WTC11 (cell line): ENCODE data around the gene MORN4. TPM values are rescaled to one million over a fixed set of nuclear protein-coding genes. Genes with fewer than 3 reads are reported as not detected.

ENCODE experiments used
- ATAC-seq: fragments of 200-7000 bp; cut with Tn5 transposase; 2 replicates; pipeline ENCODE4 v1.10.0; 2021; ENCODE audit warnings: mild to moderate bottlenecking, moderate library complexity
- CTCF ChIA-PET: fragments of 300-600 bp; sonication (Branson Sonifier 250); formaldehyde crosslinking; loops from one replicate; lab custom pipeline; 2021; ENCODE audit warnings: antibody characterized with exemption; lab: Charles Lee
- POLR2A ChIA-PET: fragments of 350-600 bp; sonication (Branson Sonifier 250); formaldehyde crosslinking; loops from one replicate; lab custom pipeline; 2021; ENCODE audit warnings: antibody characterized with exemption; lab: Charles Lee
- DNase-seq: peaks from one replicate; pipeline ENCODE4 v3.0.0; 2021; ENCODE audit warnings: low spot score
- H3K27ac Mint-ChIP-seq: 2 replicates; pipeline ENCODE4 v1.8.0; 2021; ENCODE audit warnings: mixed read lengths
- H3K27me3 Mint-ChIP-seq: 2 replicates; pipeline ENCODE4 v1.8.0; 2021; ENCODE audit warnings: low read depth, mild to moderate bottlenecking, moderate library complexity, mixed read lengths
- H3K36me3 Mint-ChIP-seq: 2 replicates; pipeline ENCODE4 v1.8.0; 2021; ENCODE audit warnings: mixed read lengths
- H3K4me1 Mint-ChIP-seq: 2 replicates; pipeline ENCODE4 v1.8.0; 2022; ENCODE audit warnings: mixed read lengths
- H3K4me3 Mint-ChIP-seq: 2 replicates; pipeline ENCODE4 v1.8.0; 2021; ENCODE audit warnings: mild to moderate bottlenecking, moderate library complexity, mixed read lengths
- H3K9me3 Mint-ChIP-seq: 2 replicates; pipeline ENCODE4 v1.8.0; 2021; ENCODE audit warnings: mixed read lengths
- CREB1 ChIP-seq: sonication (generic); formaldehyde crosslinking; IDR thresholded peaks from 2 replicates; pipeline ENCODE4 v1.8.0; 2023; ENCODE audit warnings: mild to moderate bottlenecking, missing genetic modification reagents
- CREM ChIP-seq: sonication (generic); formaldehyde crosslinking; IDR thresholded peaks from 2 replicates; pipeline ENCODE4 v1.8.1; 2022; ENCODE audit warnings: mild to moderate bottlenecking, missing genetic modification reagents, moderate library complexity
- ELF4 ChIP-seq: sonication (generic); formaldehyde crosslinking; IDR thresholded peaks from 2 replicates; pipeline ENCODE4 v1.8.1; 2022; ENCODE audit warnings: low read depth, mild to moderate bottlenecking, moderate library complexity, missing genetic modification reagents
- EMX1 ChIP-seq: fragments of 250-450 bp; sonication (Bioruptor Pico); IDR thresholded peaks from 2 replicates; pipeline ENCODE4 v1.8.0; 2021; ENCODE audit warnings: mild to moderate bottlenecking
- FOXP1 ChIP-seq: sonication (generic); formaldehyde crosslinking; IDR thresholded peaks from 2 replicates; pipeline ENCODE4 v1.8.0; 2022; ENCODE audit warnings: missing genetic modification reagents, mild to moderate bottlenecking, moderate library complexity, borderline replicate concordance
- GTF2I ChIP-seq: fragments of 250-450 bp; sonication (Bioruptor Pico); conservative IDR thresholded peaks from 2 replicates; pipeline ENCODE4 v1.4.0; 2021; ENCODE audit warnings: mild to moderate bottlenecking
- MXD4 ChIP-seq: fragments of 250-450 bp; sonication (Bioruptor Pico); IDR thresholded peaks from 2 replicates; pipeline ENCODE4 v1.8.0; 2021; ENCODE audit warnings: mild to moderate bottlenecking, moderate library complexity, borderline replicate concordance
- NFE2L1 ChIP-seq: sonication (generic); formaldehyde crosslinking; IDR thresholded peaks from 2 replicates; pipeline ENCODE4 v1.8.1; 2023; ENCODE audit warnings: missing genetic modification reagents
- ZNF138 ChIP-seq: sonication (generic); formaldehyde crosslinking; conservative IDR thresholded peaks from 2 replicates; pipeline ENCODE4 v1.8.1; 2022; ENCODE audit warnings: mild to moderate bottlenecking, moderate library complexity, missing genetic modification reagents
- ZNF396 ChIP-seq: fragments of 250-450 bp; sonication (Bioruptor Pico); IDR thresholded peaks from 2 replicates; pipeline ENCODE4 v1.8.0; 2021; ENCODE audit warnings: mild to moderate bottlenecking, moderate library complexity, borderline replicate concordance
- total RNA-seq: library from RNA; stranded (reverse); gene quantifications from 3 replicates; pipeline ENCODE4 v1.2.3, GENCODE V29; 2021
- TF ChIP-seq, protein P1 (sequence below): sonication (generic); formaldehyde crosslinking; IDR thresholded peaks from 2 replicates; pipeline ENCODE4 v1.8.1; 2023; ENCODE audit warnings: mild to moderate bottlenecking, missing genetic modification reagents
- TF ChIP-seq, protein P2 (sequence below): fragments of 250-450 bp; sonication (Bioruptor Pico); IDR thresholded peaks from 2 replicates; pipeline ENCODE4 v1.9.0; 2021; ENCODE audit warnings: moderate library complexity, mild to moderate bottlenecking, inconsistent platforms, borderline replicate concordance
- TF ChIP-seq, protein P3 (sequence below): fragments of 250-450 bp; sonication (Bioruptor Pico); IDR thresholded peaks from 2 replicates; pipeline ENCODE4 v1.9.0; 2021; ENCODE audit warnings: mild to moderate bottlenecking
- TF ChIP-seq, protein P4 (sequence below): sonication (generic); formaldehyde crosslinking; IDR thresholded peaks from 2 replicates; pipeline ENCODE4 v1.8.1; 2022; ENCODE audit warnings: low read depth, mild to moderate bottlenecking, moderate library complexity, missing genetic modification reagents, borderline replicate concordance
- TF ChIP-seq, protein P5 (sequence below): fragments of 250-450 bp; sonication (Bioruptor Pico); conservative IDR thresholded peaks from 2 replicates; pipeline ENCODE4 v1.9.0; 2021; ENCODE audit warnings: mild to moderate bottlenecking
- TF ChIP-seq, protein P6 (sequence below): fragments of 250-450 bp; sonication (Bioruptor Pico); IDR thresholded peaks from 2 replicates; pipeline ENCODE4 v1.8.0; 2021; ENCODE audit warnings: mild to moderate bottlenecking
- TF ChIP-seq, protein P7 (sequence below): sonication (generic); formaldehyde crosslinking; IDR thresholded peaks from 2 replicates; pipeline ENCODE4 v1.8.0; 2022; ENCODE audit warnings: missing genetic modification reagents
- TF ChIP-seq, protein P8 (sequence below): sonication (generic); formaldehyde crosslinking; conservative IDR thresholded peaks from 2 replicates; pipeline ENCODE4 v1.8.1; 2023; ENCODE audit warnings: mild to moderate bottlenecking, low read depth, missing genetic modification reagents, moderate library complexity

The MORN4 gene
- total RNA-seq, 1 experiment from 2014 or later: 21.8 TPM

DNA sequence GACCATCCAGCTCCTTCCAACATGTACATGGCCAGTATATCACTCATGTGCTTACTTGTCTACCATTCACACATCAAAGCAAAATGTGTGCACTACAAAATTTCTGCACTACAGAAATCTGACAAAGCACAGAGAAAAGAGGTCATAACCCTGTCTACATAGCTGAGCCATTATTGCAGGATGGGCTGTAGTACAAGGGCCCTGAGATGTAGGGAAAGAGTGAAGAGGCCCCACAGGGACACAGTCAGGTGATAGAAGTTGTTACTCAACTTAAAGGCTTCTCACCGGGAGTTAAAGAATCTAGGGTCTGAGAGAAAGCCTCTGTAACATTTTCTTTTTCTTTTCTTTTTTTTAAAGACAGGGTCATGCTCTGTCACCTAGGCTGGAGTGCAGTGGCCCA lies 36.3 kb upstream of the MORN4 start:
- no peak overlapping the region for H3K27ac Mint-ChIP-seq
- no peaks in the 10 kb centered on the region for H3K4me1 Mint-ChIP-seq
- H3K36me3 Mint-ChIP-seq: peaks cover 50% of the 10 kb centered on the region
- H3K27me3 Mint-ChIP-seq: no peaks in the 10 kb centered on the region
- ATAC-seq: no peak
- no peak for DNase-seq
- TF ChIP-seq, protein P1, sequence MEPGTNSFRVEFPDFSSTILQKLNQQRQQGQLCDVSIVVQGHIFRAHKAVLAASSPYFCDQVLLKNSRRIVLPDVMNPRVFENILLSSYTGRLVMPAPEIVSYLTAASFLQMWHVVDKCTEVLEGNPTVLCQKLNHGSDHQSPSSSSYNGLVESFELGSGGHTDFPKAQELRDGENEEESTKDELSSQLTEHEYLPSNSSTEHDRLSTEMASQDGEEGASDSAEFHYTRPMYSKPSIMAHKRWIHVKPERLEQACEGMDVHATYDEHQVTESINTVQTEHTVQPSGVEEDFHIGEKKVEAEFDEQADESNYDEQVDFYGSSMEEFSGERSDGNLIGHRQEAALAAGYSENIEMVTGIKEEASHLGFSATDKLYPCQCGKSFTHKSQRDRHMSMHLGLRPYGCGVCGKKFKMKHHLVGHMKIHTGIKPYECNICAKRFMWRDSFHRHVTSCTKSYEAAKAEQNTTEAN: no peak
- no peak for TF ChIP-seq CREM
- TF ChIP-seq MXD4 (CRISPR knock-in tag): no peak
- TF ChIP-seq, protein P2, sequence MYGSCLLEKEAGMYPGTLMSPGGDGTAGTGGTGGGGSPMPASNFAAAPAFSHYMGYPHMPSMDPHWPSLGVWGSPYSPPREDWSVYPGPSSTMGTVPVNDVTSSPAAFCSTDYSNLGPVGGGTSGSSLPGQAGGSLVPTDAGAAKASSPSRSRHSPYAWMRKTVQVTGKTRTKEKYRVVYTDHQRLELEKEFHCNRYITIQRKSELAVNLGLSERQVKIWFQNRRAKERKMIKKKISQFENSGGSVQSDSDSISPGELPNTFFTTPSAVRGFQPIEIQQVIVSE (CRISPR knock-in tag): no peak
- TF ChIP-seq ZNF138 (CRISPR knock-in tag): no peak
- TF ChIP-seq, protein P3, sequence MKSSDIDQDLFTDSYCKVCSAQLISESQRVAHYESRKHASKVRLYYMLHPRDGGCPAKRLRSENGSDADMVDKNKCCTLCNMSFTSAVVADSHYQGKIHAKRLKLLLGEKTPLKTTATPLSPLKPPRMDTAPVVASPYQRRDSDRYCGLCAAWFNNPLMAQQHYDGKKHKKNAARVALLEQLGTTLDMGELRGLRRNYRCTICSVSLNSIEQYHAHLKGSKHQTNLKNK (CRISPR knock-in tag): no peak
- TF ChIP-seq NFE2L1: no peak
- TF ChIP-seq, protein P4, sequence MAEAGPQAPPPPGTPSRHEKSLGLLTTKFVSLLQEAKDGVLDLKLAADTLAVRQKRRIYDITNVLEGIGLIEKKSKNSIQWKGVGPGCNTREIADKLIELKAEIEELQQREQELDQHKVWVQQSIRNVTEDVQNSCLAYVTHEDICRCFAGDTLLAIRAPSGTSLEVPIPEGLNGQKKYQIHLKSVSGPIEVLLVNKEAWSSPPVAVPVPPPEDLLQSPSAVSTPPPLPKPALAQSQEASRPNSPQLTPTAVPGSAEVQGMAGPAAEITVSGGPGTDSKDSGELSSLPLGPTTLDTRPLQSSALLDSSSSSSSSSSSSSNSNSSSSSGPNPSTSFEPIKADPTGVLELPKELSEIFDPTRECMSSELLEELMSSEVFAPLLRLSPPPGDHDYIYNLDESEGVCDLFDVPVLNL (CRISPR knock-in tag): no peak
- TF ChIP-seq FOXP1 (CRISPR knock-in tag): no peak
- TF ChIP-seq GTF2I (CRISPR knock-in tag): no peak
- TF ChIP-seq, protein P5, sequence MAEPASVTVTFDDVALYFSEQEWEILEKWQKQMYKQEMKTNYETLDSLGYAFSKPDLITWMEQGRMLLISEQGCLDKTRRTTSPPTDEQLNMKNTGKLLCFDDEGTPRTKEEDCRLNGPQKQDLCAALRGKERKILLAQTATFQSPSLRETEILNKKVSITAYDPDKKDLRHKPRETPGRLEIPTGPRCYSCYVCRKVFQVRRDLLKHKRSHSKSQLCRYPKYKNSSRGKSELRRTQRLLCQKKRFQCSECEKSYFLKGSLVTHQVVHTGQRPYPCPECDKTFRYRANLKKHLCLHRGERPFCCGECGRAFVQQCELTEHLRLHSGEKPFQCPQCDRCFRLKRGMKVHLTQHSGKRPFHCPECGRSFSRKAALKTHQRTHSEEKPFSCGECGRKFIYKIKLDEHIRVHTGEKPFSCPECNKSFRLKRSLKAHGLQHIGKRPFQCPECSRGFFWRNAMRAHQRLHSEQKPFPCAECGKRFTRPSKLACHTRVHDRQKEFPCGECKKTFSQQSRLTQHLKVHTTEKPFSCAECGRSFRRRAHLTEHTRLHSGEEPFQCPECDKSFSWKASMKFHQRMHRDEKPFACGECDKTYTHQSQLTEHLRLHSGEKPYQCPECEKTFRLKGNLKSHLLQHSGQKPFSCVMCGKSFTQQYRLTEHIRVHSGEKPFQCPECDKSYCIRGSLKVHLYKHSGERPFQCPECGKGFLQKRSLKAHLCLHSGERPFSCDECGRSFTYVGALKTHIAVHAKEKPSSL: no peak
- TF ChIP-seq, protein P6, sequence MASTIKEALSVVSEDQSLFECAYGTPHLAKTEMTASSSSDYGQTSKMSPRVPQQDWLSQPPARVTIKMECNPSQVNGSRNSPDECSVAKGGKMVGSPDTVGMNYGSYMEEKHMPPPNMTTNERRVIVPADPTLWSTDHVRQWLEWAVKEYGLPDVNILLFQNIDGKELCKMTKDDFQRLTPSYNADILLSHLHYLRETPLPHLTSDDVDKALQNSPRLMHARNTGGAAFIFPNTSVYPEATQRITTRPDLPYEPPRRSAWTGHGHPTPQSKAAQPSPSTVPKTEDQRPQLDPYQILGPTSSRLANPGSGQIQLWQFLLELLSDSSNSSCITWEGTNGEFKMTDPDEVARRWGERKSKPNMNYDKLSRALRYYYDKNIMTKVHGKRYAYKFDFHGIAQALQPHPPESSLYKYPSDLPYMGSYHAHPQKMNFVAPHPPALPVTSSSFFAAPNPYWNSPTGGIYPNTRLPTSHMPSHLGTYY: no peak
- TF ChIP-seq, protein P7, sequence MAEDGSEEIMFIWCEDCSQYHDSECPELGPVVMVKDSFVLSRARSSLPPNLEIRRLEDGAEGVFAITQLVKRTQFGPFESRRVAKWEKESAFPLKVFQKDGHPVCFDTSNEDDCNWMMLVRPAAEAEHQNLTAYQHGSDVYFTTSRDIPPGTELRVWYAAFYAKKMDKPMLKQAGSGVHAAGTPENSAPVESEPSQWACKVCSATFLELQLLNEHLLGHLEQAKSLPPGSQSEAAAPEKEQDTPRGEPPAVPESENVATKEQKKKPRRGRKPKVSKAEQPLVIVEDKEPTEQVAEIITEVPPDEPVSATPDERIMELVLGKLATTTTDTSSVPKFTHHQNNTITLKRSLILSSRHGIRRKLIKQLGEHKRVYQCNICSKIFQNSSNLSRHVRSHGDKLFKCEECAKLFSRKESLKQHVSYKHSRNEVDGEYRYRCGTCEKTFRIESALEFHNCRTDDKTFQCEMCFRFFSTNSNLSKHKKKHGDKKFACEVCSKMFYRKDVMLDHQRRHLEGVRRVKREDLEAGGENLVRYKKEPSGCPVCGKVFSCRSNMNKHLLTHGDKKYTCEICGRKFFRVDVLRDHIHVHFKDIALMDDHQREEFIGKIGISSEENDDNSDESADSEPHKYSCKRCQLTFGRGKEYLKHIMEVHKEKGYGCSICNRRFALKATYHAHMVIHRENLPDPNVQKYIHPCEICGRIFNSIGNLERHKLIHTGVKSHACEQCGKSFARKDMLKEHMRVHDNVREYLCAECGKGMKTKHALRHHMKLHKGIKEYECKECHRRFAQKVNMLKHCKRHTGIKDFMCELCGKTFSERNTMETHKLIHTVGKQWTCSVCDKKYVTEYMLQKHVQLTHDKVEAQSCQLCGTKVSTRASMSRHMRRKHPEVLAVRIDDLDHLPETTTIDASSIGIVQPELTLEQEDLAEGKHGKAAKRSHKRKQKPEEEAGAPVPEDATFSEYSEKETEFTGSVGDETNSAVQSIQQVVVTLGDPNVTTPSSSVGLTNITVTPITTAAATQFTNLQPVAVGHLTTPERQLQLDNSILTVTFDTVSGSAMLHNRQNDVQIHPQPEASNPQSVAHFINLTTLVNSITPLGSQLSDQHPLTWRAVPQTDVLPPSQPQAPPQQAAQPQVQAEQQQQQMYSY (CRISPR knock-in tag): no peak
- no peak for TF ChIP-seq EMX1 (CRISPR knock-in tag)
- TF ChIP-seq ELF4: no peak
- TF ChIP-seq CREB1 (CRISPR knock-in tag): no peak
- TF ChIP-seq, protein P8, sequence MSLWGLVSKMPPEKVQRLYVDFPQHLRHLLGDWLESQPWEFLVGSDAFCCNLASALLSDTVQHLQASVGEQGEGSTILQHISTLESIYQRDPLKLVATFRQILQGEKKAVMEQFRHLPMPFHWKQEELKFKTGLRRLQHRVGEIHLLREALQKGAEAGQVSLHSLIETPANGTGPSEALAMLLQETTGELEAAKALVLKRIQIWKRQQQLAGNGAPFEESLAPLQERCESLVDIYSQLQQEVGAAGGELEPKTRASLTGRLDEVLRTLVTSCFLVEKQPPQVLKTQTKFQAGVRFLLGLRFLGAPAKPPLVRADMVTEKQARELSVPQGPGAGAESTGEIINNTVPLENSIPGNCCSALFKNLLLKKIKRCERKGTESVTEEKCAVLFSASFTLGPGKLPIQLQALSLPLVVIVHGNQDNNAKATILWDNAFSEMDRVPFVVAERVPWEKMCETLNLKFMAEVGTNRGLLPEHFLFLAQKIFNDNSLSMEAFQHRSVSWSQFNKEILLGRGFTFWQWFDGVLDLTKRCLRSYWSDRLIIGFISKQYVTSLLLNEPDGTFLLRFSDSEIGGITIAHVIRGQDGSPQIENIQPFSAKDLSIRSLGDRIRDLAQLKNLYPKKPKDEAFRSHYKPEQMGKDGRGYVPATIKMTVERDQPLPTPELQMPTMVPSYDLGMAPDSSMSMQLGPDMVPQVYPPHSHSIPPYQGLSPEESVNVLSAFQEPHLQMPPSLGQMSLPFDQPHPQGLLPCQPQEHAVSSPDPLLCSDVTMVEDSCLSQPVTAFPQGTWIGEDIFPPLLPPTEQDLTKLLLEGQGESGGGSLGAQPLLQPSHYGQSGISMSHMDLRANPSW (CRISPR knock-in tag): no peak
- no peak for TF ChIP-seq ZNF396
- no peak overlapping the region for H3K4me3 Mint-ChIP-seq
- POLR2A ChIA-PET: no interaction called here
- H3K9me3 Mint-ChIP-seq: no peaks in the 10 kb centered on the region
- CTCF ChIA-PET: interaction anchor here (1.3 to 1.9 kb wide), 3 partner anchors 17 to 40 kb away, joined by 3 to 8 read pairs (median 3); partner anchors contain the start of gene AVPI1
